ENCODE results near the gene HINT1.

HINT1 gene

DNA sequence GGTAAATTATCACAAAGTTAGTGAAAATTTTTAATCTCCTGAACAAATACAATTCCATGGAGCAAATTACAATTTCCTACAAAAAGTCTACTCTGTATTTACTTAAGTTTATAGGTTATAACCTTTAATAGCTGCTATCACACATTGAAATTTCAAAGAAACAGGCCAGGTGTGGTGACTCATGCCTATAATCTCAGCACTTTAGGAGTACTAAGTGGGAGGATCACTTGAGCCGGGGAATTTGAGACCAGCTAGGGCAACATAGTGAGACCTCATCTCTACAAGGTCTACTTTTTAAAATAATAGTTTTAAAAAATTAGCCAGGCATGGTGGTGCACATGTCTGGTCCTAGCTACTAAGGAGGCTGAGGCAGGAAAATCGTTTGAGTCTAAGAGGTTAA is 50.3 kb downstream of the HINT1 start:
- in situ Hi-C loops (cut with MboI; ENCODE audit: low sequenced_read_pairs), result no loop called here

DNA sequence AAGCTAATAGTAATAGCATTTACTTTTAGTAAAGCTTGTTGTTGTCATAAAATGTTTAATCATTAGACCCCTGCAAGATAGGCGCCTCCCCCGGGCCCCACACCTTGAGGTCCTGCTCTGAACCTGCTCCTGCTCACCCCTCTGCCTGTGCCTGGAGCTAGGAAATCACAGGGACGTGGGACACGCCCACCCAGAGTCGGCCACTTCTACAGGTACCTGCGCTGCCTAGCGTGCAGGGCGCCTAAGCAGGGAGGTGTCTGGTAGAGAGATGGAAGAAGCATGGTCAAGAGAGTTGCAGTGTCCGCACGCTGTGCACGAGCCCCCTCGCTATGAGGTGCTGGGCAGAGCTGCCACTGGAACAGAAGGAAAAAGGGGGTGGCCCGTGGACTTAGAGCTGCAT is 52.6 kb downstream of the HINT1 start:
- in situ Hi-C loops (cut with MboI; ENCODE audit: low sequenced_read_pairs), result no loop called here

DNA sequence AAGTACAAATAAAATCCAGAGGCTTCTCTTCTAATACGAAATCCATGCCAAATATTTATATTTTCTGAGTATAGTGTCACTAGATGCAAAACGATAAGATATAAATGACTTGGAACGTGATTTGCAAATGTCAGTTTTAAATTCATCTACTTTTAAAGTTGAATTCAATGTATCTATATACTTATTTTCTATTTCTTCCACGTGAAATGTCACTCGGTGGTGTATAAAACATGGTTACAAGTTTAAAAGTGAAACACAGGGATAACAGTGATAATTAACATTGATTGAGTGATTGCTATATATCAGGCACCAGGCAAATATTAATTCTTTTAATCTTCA is 54.8 kb downstream of the HINT1 start:
- in situ Hi-C loops (cut with MboI; ENCODE audit: low sequenced_read_pairs), result no loop called here

DNA sequence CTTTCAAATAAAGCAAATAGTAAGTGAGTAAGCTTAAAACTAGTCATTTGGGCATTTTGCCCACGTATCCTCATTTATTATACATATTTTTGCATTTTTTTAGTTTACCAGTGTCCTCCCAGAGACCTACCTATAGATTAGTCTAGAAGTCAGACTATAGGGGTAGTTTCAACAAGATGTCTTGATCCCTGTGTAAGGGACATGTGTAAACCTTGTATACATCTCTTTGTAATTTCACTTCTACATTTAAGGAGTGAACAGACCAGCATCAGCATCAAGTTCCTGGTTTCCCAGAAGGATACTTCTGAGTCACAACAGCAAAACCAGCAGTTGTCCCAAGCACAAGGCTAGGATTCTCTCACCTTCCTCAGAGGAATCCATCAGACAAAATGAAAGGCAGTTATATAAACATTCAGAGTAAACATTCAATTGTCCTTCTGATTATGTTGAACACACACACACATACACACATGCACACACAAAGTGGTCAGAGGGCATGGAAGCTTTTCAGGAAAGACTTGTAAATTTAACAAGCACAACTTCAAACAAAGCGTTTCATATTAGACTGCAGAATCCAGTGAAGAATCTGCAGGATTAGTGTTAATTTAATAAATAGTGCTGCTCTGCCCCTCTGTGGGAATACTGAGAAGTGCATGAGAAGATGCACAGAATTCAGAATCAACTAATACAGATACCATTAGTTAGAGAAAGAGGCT is 55.4 kb downstream of the HINT1 start:
- in situ Hi-C loops (cut with MboI; ENCODE audit: low sequenced_read_pairs), result no loop called here

Data from hTERT RPE-1 (cell line).